ENCODE results near the gene GPR3.

GPR3 gene

GRCh38 chr1:27359822-27360158 lies 32.6 kb upstream of the GPR3 start:
- no peak for DNase-seq (ENCODE audit: low read depth)
- H3K4me3 ChIP-seq (ENCODE audit: low read length): no peak overlapping the region
- TF ChIP-seq CTCF (conservative IDR thresholded peaks at IDR 0.05; ENCODE audit: low read length): no peak

DNA sequence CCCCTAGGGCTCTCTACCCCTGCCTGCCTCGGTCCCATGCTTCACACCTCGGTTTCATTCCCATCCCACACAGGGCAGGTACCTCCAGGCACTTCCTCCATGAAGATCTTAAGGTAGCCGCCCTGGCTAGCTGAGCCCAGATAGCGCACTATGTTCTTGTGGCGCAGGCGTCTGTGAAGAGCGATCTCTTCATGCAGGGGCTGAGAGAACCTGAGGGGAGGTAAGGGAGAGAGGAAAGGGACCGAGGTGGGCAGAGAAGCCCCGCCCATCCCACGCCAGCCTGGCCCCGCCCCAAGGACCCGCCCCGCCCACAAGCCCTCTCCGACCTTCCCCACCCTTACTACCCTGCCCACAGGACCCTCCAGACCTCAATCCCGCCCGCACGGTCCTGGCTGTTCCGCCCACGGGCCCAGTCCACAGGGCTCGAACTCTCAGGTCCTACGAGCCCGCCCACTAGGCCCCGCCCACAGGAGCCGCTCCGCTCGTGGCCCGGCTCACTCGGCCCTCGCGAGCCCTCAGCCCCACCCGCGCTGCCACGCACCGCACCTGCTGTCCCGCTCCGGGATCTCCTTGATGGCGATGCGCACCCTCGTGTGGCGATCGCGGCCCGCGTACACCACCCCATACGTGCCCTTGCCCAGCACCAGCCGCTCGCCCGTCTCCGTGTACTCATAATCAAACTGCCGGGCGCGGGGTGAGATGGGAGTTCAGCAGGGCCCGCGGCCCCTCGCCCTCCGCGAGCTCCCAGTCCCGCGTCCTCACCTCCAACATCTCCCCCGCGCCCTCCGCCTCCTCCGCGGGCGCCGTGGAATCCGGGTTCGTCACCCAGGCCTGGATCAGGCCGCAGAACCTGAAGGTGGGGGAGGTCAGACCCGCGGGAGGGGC lies 32.0 kb upstream of the GPR3 start:
- no peak for DNase-seq (ENCODE audit: low read depth)
- TF ChIP-seq CTCF (conservative IDR thresholded peaks at IDR 0.05; ENCODE audit: low read length): no peak
- no peak overlapping the region for H3K4me3 ChIP-seq (ENCODE audit: low read length)

GRCh38 chr1:27361044-27361402 lies 31.4 kb upstream of the GPR3 start:
- H3K4me3 ChIP-seq (ENCODE audit: low read length): no peak overlapping the region
- TF ChIP-seq CTCF (conservative IDR thresholded peaks at IDR 0.05; ENCODE audit: low read length): no peak
- no peak for DNase-seq (ENCODE audit: low read depth)

- DNase-seq (ENCODE audit: low read depth): no peak
- H3K4me3 ChIP-seq (ENCODE audit: low read length): no peak overlapping the region
- TF ChIP-seq CTCF (conservative IDR thresholded peaks at IDR 0.05; ENCODE audit: low read length): no peak
Observed at GRCh38 chr1:27361553-27361952, 30.9 kb upstream of the GPR3 start.

GRCh38 chr1:27363766-27364695 lies 28.4 kb upstream of the GPR3 start:
- TF ChIP-seq CTCF (conservative IDR thresholded peaks at IDR 0.05; ENCODE audit: low read length): no peak

GRCh38 chr1:27364696-27365371 lies 27.6 kb upstream of the GPR3 start:
- no peak for DNase-seq (ENCODE audit: low read depth)
- peak overlapping the region; percentile 63 for H3K4me3 ChIP-seq (ENCODE audit: low read length)
- no peak for TF ChIP-seq CTCF (conservative IDR thresholded peaks at IDR 0.05; ENCODE audit: low read length)

More at GRCh38 chr1:27363766-27364695, 28.4 kb upstream of the GPR3 start:
- no peak for DNase-seq (ENCODE audit: low read depth)
- H3K4me3 ChIP-seq (ENCODE audit: low read length): no peak overlapping the region
